Mesothelial cell of epicardium (in vitro differentiated cells): ENCODE results near the gene SIDT2. TPM values are rescaled to one million over a fixed set of nuclear protein-coding genes. Genes with fewer than 3 reads are reported as not detected.

Experiments
- DNase-seq, 2 experiments: peaks; one replicate each; pipeline ENCODE4 v3.0.0; 2021; ENCODE audit warnings: low spot score in 2 of 2; ENCODE audit not compliant: unreplicated experiment in 2 of 2
- H3K27ac Mint-ChIP-seq: 2 replicates; pipeline ENCODE4 v1.8.0; 2021; ENCODE audit warnings: mixed read lengths
- H3K27me3 Mint-ChIP-seq: 2 replicates; pipeline ENCODE4 v1.8.0; 2021; ENCODE audit warnings: low read depth, mixed read lengths
- H3K36me3 Mint-ChIP-seq: 2 replicates; pipeline ENCODE4 v1.8.0; 2021; ENCODE audit warnings: mixed read lengths
- H3K4me1 Mint-ChIP-seq: 2 replicates; pipeline ENCODE4 v1.8.0; 2021; ENCODE audit warnings: mixed read lengths
- H3K4me3 Mint-ChIP-seq: 2 replicates; pipeline ENCODE4 v1.8.0; 2021; ENCODE audit warnings: mild to moderate bottlenecking, moderate library complexity, mixed read lengths
- H3K9me3 Mint-ChIP-seq: 2 replicates; pipeline ENCODE4 v1.8.0; 2021; ENCODE audit warnings: mixed read lengths
- total RNA-seq: library from RNA; stranded (reverse); gene quantifications from 3 replicates; pipeline ENCODE4 v1.2.1, GENCODE V29; 2021
- TF ChIP-seq, protein P1 (sequence below): fragments of 200-600 bp; sonication (generic); IDR thresholded peaks from one replicate; pipeline ENCODE4 v1.5.0; 2021; ENCODE audit warnings: antibody characterized with exemption; ENCODE audit not compliant: unreplicated experiment

The SIDT2 gene
- total RNA-seq, 1 donor from 2014 or later: 41.7 TPM

GRCh38 chr11:117200813-117201657, 22.5 kb downstream of the SIDT2 start:
- H3K4me1 Mint-ChIP-seq: peaks cover 33% of the 10 kb centered on the region
- no peaks in the 10 kb centered on the region for H3K9me3 Mint-ChIP-seq
- TF ChIP-seq, protein P1, sequence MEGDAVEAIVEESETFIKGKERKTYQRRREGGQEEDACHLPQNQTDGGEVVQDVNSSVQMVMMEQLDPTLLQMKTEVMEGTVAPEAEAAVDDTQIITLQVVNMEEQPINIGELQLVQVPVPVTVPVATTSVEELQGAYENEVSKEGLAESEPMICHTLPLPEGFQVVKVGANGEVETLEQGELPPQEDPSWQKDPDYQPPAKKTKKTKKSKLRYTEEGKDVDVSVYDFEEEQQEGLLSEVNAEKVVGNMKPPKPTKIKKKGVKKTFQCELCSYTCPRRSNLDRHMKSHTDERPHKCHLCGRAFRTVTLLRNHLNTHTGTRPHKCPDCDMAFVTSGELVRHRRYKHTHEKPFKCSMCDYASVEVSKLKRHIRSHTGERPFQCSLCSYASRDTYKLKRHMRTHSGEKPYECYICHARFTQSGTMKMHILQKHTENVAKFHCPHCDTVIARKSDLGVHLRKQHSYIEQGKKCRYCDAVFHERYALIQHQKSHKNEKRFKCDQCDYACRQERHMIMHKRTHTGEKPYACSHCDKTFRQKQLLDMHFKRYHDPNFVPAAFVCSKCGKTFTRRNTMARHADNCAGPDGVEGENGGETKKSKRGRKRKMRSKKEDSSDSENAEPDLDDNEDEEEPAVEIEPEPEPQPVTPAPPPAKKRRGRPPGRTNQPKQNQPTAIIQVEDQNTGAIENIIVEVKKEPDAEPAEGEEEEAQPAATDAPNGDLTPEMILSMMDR: no peak
- H3K27me3 Mint-ChIP-seq: no peaks in the 10 kb centered on the region
- H3K4me3 Mint-ChIP-seq: peak overlapping the region; percentile 71
- H3K36me3 Mint-ChIP-seq: peaks cover 9% of the 10 kb centered on the region
- no peak for DNase-seq
- H3K27ac Mint-ChIP-seq: peak overlapping the region; percentile 41

GRCh38 chr11:117201658-117202305, 23.2 kb downstream of the SIDT2 start:
- peaks cover 33% of the 10 kb centered on the region for H3K4me1 Mint-ChIP-seq

GRCh38 chr11:117202386-117203068, 24.0 kb downstream of the SIDT2 start:
- no peak overlapping the region for H3K27ac Mint-ChIP-seq

More at GRCh38 chr11:117201658-117202305, 23.2 kb downstream of the SIDT2 start:
- H3K4me3 Mint-ChIP-seq: no peak overlapping the region
- no peaks in the 10 kb centered on the region for H3K27me3 Mint-ChIP-seq
- no peak overlapping the region for H3K27ac Mint-ChIP-seq
- no peaks in the 10 kb centered on the region for H3K9me3 Mint-ChIP-seq
- TF ChIP-seq, protein P1: no peak
- H3K36me3 Mint-ChIP-seq: peaks cover 11% of the 10 kb centered on the region
- DNase-seq: no peak

DNA sequence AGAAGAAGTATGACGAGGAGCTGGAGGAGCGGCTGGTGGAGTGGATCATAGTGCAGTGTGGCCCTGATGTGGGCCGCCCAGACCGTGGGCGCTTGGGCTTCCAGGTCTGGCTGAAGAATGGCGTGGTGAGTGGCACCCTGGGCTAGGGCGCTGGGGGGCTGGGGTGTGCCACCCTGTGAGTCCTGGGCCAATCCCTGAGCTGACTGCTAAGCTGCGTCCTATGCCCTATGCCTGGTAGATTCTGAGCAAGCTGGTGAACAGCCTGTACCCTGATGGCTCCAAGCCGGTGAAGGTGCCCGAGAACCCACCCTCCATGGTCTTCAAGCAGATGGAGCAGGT, 24.5 kb downstream of the SIDT2 start:
- Mint-ChIP-seq H3K4me1 (peaks cover 24% of the 10 kb centered on the region), H3K4me3 (no peak overlapping the region), H3K9me3 (no peaks in the 10 kb centered on the region), H3K27me3 (no peaks in the 10 kb centered on the region), H3K27ac (no peak overlapping the region), H3K36me3 (peaks cover 11% of the 10 kb centered on the region)
- TF ChIP-seq, protein P1: no peak
- DNase-seq: no peak

More at GRCh38 chr11:117202386-117203068, 24.0 kb downstream of the SIDT2 start:
- TF ChIP-seq, protein P1: no peak
- Mint-ChIP-seq H3K27me3 (no peaks in the 10 kb centered on the region), H3K9me3 (no peaks in the 10 kb centered on the region), H3K4me1 (peaks cover 29% of the 10 kb centered on the region), H3K36me3 (peaks cover 11% of the 10 kb centered on the region), H3K4me3 (no peak overlapping the region)
- DNase-seq: no peak

DNA sequence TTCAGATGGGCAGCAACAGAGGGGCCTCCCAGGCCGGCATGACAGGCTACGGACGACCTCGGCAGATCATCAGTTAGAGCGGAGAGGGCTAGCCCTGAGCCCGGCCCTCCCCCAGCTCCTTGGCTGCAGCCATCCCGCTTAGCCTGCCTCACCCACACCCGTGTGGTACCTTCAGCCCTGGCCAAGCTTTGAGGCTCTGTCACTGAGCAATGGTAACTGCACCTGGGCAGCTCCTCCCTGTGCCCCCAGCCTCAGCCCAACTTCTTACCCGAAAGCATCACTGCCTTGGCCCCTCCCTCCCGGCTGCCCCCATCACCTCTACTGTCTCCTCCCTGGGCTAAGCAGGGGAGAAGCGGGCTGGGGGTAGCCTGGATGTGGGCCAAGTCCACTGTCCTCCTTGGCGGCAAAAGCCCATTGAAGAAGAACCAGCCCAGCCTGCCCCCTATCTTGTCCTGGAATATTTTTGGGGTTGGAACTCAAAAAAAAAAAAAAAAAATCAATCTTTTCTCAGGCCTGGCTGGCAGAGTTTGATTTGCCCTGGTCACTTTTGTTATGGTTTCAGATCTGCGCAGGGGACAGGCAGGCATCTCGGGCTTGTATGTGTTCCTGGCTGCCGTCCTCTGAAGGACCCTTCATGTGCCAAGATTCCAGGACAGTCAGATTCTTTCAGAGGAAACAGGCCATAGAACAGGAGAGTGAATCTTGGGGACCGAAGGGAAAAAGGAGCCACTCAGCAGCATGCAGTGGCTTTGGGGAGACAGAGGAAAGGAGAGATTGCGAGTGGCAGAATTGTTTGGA, 25.9 kb downstream of the SIDT2 start:
- H3K4me1 Mint-ChIP-seq: peaks cover 12% of the 10 kb centered on the region

More for the DNA sequence above, 25.9 kb downstream of the SIDT2 start:
- peaks cover 11% of the 10 kb centered on the region for H3K36me3 Mint-ChIP-seq
- no peak for DNase-seq
- peak overlapping the region; percentile 7 for H3K27ac Mint-ChIP-seq
- no peak overlapping the region for H3K4me3 Mint-ChIP-seq
- TF ChIP-seq, protein P1: no peak
- no peaks in the 10 kb centered on the region for H3K9me3 Mint-ChIP-seq
- H3K27me3 Mint-ChIP-seq: no peaks in the 10 kb centered on the region
